H1 (cell line): ENCODE measurements around the gene C1orf115. TPM values are rescaled to one million over a fixed set of nuclear protein-coding genes. Genes with fewer than 3 reads are reported as not detected.

ENCODE experiments used
- CTCF ChIA-PET: fragments of 300-600 bp; sonication (Branson Sonifier 250); formaldehyde crosslinking; loops from one replicate; lab custom pipeline; 2021; ENCODE audit not compliant: partially characterized antibody; lab: Charles Lee
- POLR2A ChIA-PET: fragments of 300-600 bp; sonication (Branson Sonifier 250); formaldehyde crosslinking; loops from one replicate; lab custom pipeline; 2021; ENCODE audit warnings: inconsistent platforms; ENCODE audit not compliant: partially characterized antibody; lab: Charles Lee
- DNase-seq, 2 experiments: peaks; one replicate each; pipeline versions ENCODE4 v3.0.0 to v3.0.0-alpha.2; 2010 to 2022; ENCODE audit warnings: low spot score in 2 of 2, low read depth in 1 of 2, mixed read lengths in 1 of 2
- FAIRE-seq: peaks from 2 replicates; lab custom pipeline; 2011; peaks lifted over from hg19 to GRCh38; lab: Jason Lieb, UNC
- H2AFZ ChIP-seq: 2 replicates; pipeline ENCODE4 v1.8.1; 2012; ENCODE audit warnings: low read length, inconsistent platforms
- H2AK5ac ChIP-seq: 2 replicates; pipeline ENCODE4 v1.6.1; 2013; ENCODE audit warnings: low read depth, low read length
- H2BK120ac ChIP-seq: replicated peaks from 2 replicates; pipeline ENCODE3; 2013; ENCODE audit warnings: low read depth, low read length, inconsistent platforms
- H2BK12ac ChIP-seq: 2 replicates; pipeline ENCODE4 v1.6.1; 2013; ENCODE audit warnings: low read depth, low read length
- H2BK15ac ChIP-seq: 2 replicates; pipeline ENCODE4 v1.6.1; 2013; ENCODE audit warnings: low read length
- H2BK20ac ChIP-seq: 2 replicates; pipeline ENCODE4 v1.6.1; 2013; ENCODE audit warnings: low read length
- H2BK5ac ChIP-seq: 2 replicates; pipeline ENCODE4 v1.6.1; 2013; ENCODE audit warnings: low read depth, low read length
- H3K14ac ChIP-seq: 2 replicates; pipeline ENCODE4 v1.6.1; 2013; ENCODE audit warnings: inconsistent platforms; ENCODE audit not compliant: insufficient read length
- H3K18ac ChIP-seq: 2 replicates; pipeline ENCODE4 v1.6.1; 2013; ENCODE audit warnings: low read length; ENCODE audit errors: extremely low read depth
- H3K23ac ChIP-seq: 2 replicates; pipeline ENCODE4 v1.6.1; 2013; ENCODE audit warnings: inconsistent platforms; ENCODE audit not compliant: insufficient read length
- H3K23me2 ChIP-seq: 2 replicates; pipeline ENCODE4 v1.6.1; 2013; ENCODE audit warnings: low read depth, low read length
- H3K27ac ChIP-seq: 2 replicates; pipeline ENCODE4 v1.6.1; 2011; ENCODE audit warnings: low read depth, low read length, inconsistent platforms
- H3K27me3 ChIP-seq, 4 experiments: replicated peaks in 1 of 4; 1 replicate in 1 of 4; 2 replicates in 3 of 4; pipeline versions ENCODE4 v1.6.1 to v1.8.1; 2011 to 2013; ENCODE audit warnings: low read length in 3 of 4, mild to moderate bottlenecking in 3 of 4, inconsistent platforms in 2 of 4, mixed read lengths in 2 of 4, moderate library complexity in 1 of 4; ENCODE audit not compliant: control insufficient read depth in 3 of 4, insufficient read depth in 3 of 4; ENCODE audit errors: extremely low read depth in 1 of 4
- H3K36me3 ChIP-seq, 4 experiments: 2 replicates each; pipeline versions ENCODE4 v1.6.1 to v1.8.1; 2011 to 2013; ENCODE audit warnings: mild to moderate bottlenecking in 4 of 4, low read length in 3 of 4, moderate library complexity in 2 of 4, control low read depth in 1 of 4, inconsistent platforms in 1 of 4; ENCODE audit not compliant: insufficient read depth in 4 of 4, control insufficient read depth in 2 of 4
- H3K4ac ChIP-seq: replicated peaks from 2 replicates; pipeline ENCODE3; 2013; ENCODE audit warnings: low read length, low read depth, mixed read lengths, inconsistent platforms; ENCODE audit not compliant: insufficient read length
- H3K4me1 ChIP-seq, 4 experiments: replicated peaks in 1 of 4; 1 replicate in 1 of 4; 2 replicates in 3 of 4; pipeline versions ENCODE4 v1.6.1 to v1.8.1; 2011 to 2013; ENCODE audit warnings: low read length in 3 of 4, inconsistent platforms in 2 of 4, mixed read lengths in 1 of 4; ENCODE audit not compliant: insufficient read depth in 4 of 4, control insufficient read depth in 3 of 4
- H3K4me2 ChIP-seq, 2 experiments: 2 replicates each; pipeline versions ENCODE4 v1.6.1 to v1.8.1; 2011 to 2013; ENCODE audit warnings: low read depth in 2 of 2, low read length in 2 of 2, control low read depth in 1 of 2, inconsistent platforms in 1 of 2, mild to moderate bottlenecking in 1 of 2; ENCODE audit not compliant: insufficient read depth in 1 of 2
- H3K4me3 ChIP-seq, 4 experiments: fragments of 200-600, 300-600 bp in 1 of 4; sonication (generic), shearing (Covaris generic), sonication (Bioruptor Twin) in 1 of 4; 2 replicates each; pipeline versions ENCODE4 v1.5.1 to v1.8.1; 2011 to 2016; ENCODE audit warnings: low read length in 4 of 4, low read depth in 3 of 4, control low read depth in 2 of 4, inconsistent platforms in 2 of 4, mild to moderate bottlenecking in 2 of 4, mixed read lengths in 1 of 4, moderate library complexity in 1 of 4; ENCODE audit not compliant: insufficient read depth in 2 of 4; ENCODE audit errors: extremely low read depth in 1 of 4
- H3K56ac ChIP-seq: replicated peaks from 2 replicates; pipeline ENCODE3; 2013; ENCODE audit warnings: low read depth, mild to moderate bottlenecking, mixed read lengths, low read length, inconsistent platforms; ENCODE audit not compliant: insufficient read length
- H3K79me1 ChIP-seq: 2 replicates; pipeline ENCODE4 v1.6.1; 2013; ENCODE audit warnings: low read depth, low read length, control low read depth
- H3K79me2 ChIP-seq, 2 experiments: 2 replicates each; pipeline versions ENCODE4 v1.6.1 to v1.8.1; 2012 to 2013; ENCODE audit warnings: low read length in 2 of 2, mild to moderate bottlenecking in 2 of 2, inconsistent platforms in 1 of 2; ENCODE audit not compliant: insufficient read depth in 2 of 2, control insufficient read depth in 1 of 2
- H3K9ac ChIP-seq, 4 experiments: replicated peaks in 1 of 4; 1 replicate in 1 of 4; 2 replicates in 3 of 4; pipeline versions ENCODE4 v1.6.1 to v1.8.1; 2011 to 2013; ENCODE audit warnings: low read depth in 3 of 4, low read length in 3 of 4, control low read depth in 2 of 4, mild to moderate bottlenecking in 2 of 4, moderate library complexity in 2 of 4, inconsistent platforms in 1 of 4; ENCODE audit errors: extremely low read depth in 1 of 4
- H3K9me3 ChIP-seq, 2 experiments: 2 replicates each; pipeline versions ENCODE4 v1.6.1 to v1.8.1; 2012 to 2013; ENCODE audit warnings: mild to moderate bottlenecking in 2 of 2, moderate library complexity in 2 of 2, control low read depth in 1 of 2, inconsistent platforms in 1 of 2, low read depth in 1 of 2, low read length in 1 of 2, mixed read lengths in 1 of 2; ENCODE audit not compliant: insufficient read depth in 2 of 2
- H4K20me1 ChIP-seq, 2 experiments: replicated peaks in 1 of 2; 2 replicates each; pipeline versions ENCODE3 to v1.8.1; 2011 to 2013; ENCODE audit warnings: inconsistent platforms in 2 of 2, low read length in 2 of 2, mild to moderate bottlenecking in 1 of 2; ENCODE audit not compliant: insufficient read depth in 2 of 2, control insufficient read depth in 1 of 2
- H4K5ac ChIP-seq: 2 replicates; pipeline ENCODE4 v1.6.1; 2013; ENCODE audit warnings: low read length, low read depth, mixed read lengths, inconsistent platforms; ENCODE audit not compliant: insufficient read length
- H4K8ac ChIP-seq: 2 replicates; pipeline ENCODE4 v1.8.0; 2013; ENCODE audit warnings: mild to moderate bottlenecking, moderate library complexity, low read length, inconsistent platforms; ENCODE audit not compliant: insufficient read depth; ENCODE audit errors: extremely low read depth
- H4K91ac ChIP-seq: replicated peaks from 2 replicates; pipeline ENCODE3; 2013; ENCODE audit warnings: low read length, mixed read lengths, inconsistent platforms; ENCODE audit not compliant: insufficient read length
- BACH1 ChIP-seq: IDR thresholded peaks from 2 replicates; pipeline ENCODE4 v1.6.1; 2012; ENCODE audit warnings: low read length, improper control_type of control experiment
- KDM1A ChIP-seq: fragments of 200-600, 300-600 bp; sonication (generic); IDR thresholded peaks from 2 replicates; pipeline ENCODE4 v1.7.1; 2016; ENCODE audit warnings: mild to moderate bottlenecking, low read length, borderline replicate concordance
- PHF8 ChIP-seq: fragments of 200-600 bp; sonication (generic); conservative IDR thresholded peaks from 2 replicates; pipeline ENCODE4 v1.7.1; 2012; ENCODE audit warnings: low read depth, mild to moderate bottlenecking, inconsistent platforms, low read length, moderate library complexity
- RXRA ChIP-seq: IDR thresholded peaks from 2 replicates; pipeline ENCODE4 v1.6.1; 2011; ENCODE audit warnings: low read depth, mild to moderate bottlenecking, low read length, moderate library complexity; ENCODE audit not compliant: insufficient read depth
- SUZ12 ChIP-seq: fragments of 200-600 bp; sonication (generic); IDR thresholded peaks from 2 replicates; pipeline ENCODE4 v1.6.1; 2012; ENCODE audit warnings: mild to moderate bottlenecking, inconsistent platforms, low read length, moderate library complexity, mixed read lengths
- TEAD4 ChIP-seq: IDR thresholded peaks from 2 replicates; pipeline ENCODE4 v1.6.1; 2012; ENCODE audit warnings: low read depth, low read length, inconsistent platforms, mixed read lengths
- USF2 ChIP-seq: IDR thresholded peaks from 2 replicates; pipeline ENCODE4 v1.6.1; 2011; ENCODE audit warnings: low read length, improper control_type of control experiment
- WGBS, 2 experiments: shearing (Covaris generic) in 1 of 2; methylation state at CpG; one replicate each; pipeline versions ENCODE4 v1.1.6 to v1.1.7; 2013 to 2015; ENCODE audit warnings: low lambda C conversion rate in 2 of 2, mixed read lengths in 2 of 2, inconsistent platforms in 1 of 2, low coverage in 1 of 2, missing lambda C conversion rate in 1 of 2; ENCODE audit not compliant: insufficient replicate concordance in 2 of 2, insufficient coverage in 1 of 2, insufficient read length in 1 of 2; ENCODE audit errors: extremely low coverage in 1 of 2, missing lambda C conversion rate in 1 of 2; 5-methylcytosine and 5-hydroxymethylcytosine counted together
- polyA plus RNA-seq, 7 experiments: library from polyadenylated mRNA; depleted of rRNA in 3 of 7; stranded (reverse) in 5 of 7; unstranded in 2 of 7; fragments of >200 nt in 5 of 7; fragments of 200-250 nt in 2 of 7; gene quantifications; 1 replicate in 5 of 7; 2 replicates in 1 of 7; 4 replicates in 1 of 7; pipeline versions ENCODE4 v1.2.1 to v1.2.3, GENCODE V29; 2011 to 2013; ENCODE audit warnings: missing spikeins in 2 of 7, mixed read lengths in 2 of 7
- total RNA-seq: library from RNA; stranded (reverse); fragmentation: NEBNext Ultra II Directional; extraction: Animal tissue kit (Norgen Biotek cat#: 25700); gene quantifications from 2 replicates; pipeline ENCODE4 v1.2.1, GENCODE V29; 2021

Gene C1orf115
- total and polyA plus RNA-seq, 2 of the 8 experiments (the other 6 are each of a cell fraction or from before 2014, with no cell fraction given) = 3.5 to 5.6 TPM

- Histone ChIP-seq H3K4me3 (no peak overlapping the region), H2BK12ac (no peak overlapping the region), H3K23ac (no peak overlapping the region), H3K9ac (no peak overlapping the region), H2BK5ac (no peak overlapping the region), H3K4me1 (peaks cover 0 to 3% (median under 1%) of the 10 kb centered on the region in 4 experiments; a peak in 3 of 7 replicates), H4K91ac (no peak overlapping the region), H3K14ac (no peak overlapping the region), H3K36me3 (no peaks in the 10 kb centered on the region), H2AK5ac (no peak overlapping the region), H2BK20ac (no peak overlapping the region), H2AFZ (no peak overlapping the region), H2BK15ac (no peak overlapping the region), H3K4ac (no peak overlapping the region), H3K27me3 (peaks cover 0 to 6% (median 4%) of the 10 kb centered on the region in 4 experiments; a peak in 6 of 7 replicates), H3K79me2 (no peaks in the 10 kb centered on the region), H3K4me2 (no peak overlapping the region), H3K56ac (no peak overlapping the region), H3K9me3 (no peaks in the 10 kb centered on the region), H3K79me1 (no peaks in the 10 kb centered on the region), H3K18ac (no peak overlapping the region), H4K5ac (no peak overlapping the region), H3K23me2 (no peaks in the 10 kb centered on the region), H4K20me1 (no peaks in the 10 kb centered on the region), H2BK120ac (no peak overlapping the region), H4K8ac (no peak overlapping the region), H3K27ac (no peak overlapping the region; the same call in 1 of the 2 replicates)
- FAIRE-seq (no peak), DNase-seq (no peak)
- POLR2A ChIA-PET = no interaction called here
- WGBS, 2 experiments = 94% methylated on average over 16 of the region's 16 CpGs; no CpG with 5 or more reads in 1 of the 2 experiments
- CTCF ChIA-PET = interaction anchor here (0.7 to 2.1 kb wide), 8 partner anchors 10 to 107 kb away, joined by 3 to 9 read pairs (median 4); partner anchors contain the start of gene MTARC1
- TF ChIP-seq TEAD4 = no peak
- TF ChIP-seq USF2 = no peak
- TF ChIP-seq RXRA = no peak
- no peak for TF ChIP-seq KDM1A
- no peak for TF ChIP-seq SUZ12
- no peak for TF ChIP-seq PHF8
- no peak for TF ChIP-seq BACH1
These were observed 6.2 kb downstream of the C1orf115 start for GRCh38 chr1:220696226-220696862.
